Naive thymus-derived CD4-positive, alpha-beta T cell (primary cell): ENCODE measurements around the gene PTPRE. TPM values are rescaled to one million over a fixed set of nuclear protein-coding genes. Genes with fewer than 3 reads are reported as not detected.

Experiments
- ATAC-seq: fragments of 150-1000 bp; cut with Tn5 transposase; 2 replicates; pipeline ENCODE4 v1.10.0; 2021; ENCODE audit warnings: mild to moderate bottlenecking, moderate library complexity
- CTCF ChIA-PET: fragments of 350-600 bp; sonication (Branson Sonifier 250); formaldehyde crosslinking; loops from one replicate; lab custom pipeline; 2021; ENCODE audit warnings: antibody characterized with exemption; lab: Charles Lee
- POLR2A ChIA-PET: fragments of 350-600 bp; sonication (Branson Sonifier 250); formaldehyde crosslinking; loops from one replicate; lab custom pipeline; 2021; ENCODE audit warnings: antibody characterized with exemption, inconsistent platforms; lab: Charles Lee
- DNase-seq, 9 donors: peaks; one replicate each; pipeline versions ENCODE4 v3.0.0 to v3.0.0-alpha.2; 2020 to 2022; ENCODE audit warnings: mixed read lengths in 1 of 9
- H3K27ac ChIP-seq: one replicate; pipeline ENCODE4 v1.7.0; 2013; ENCODE audit warnings: mild to moderate bottlenecking, low read depth, low read length, moderate library complexity
- H3K27me3 ChIP-seq, 2 donors: one replicate each; pipeline ENCODE4 v1.7.0; 2013; ENCODE audit warnings: low read length in 2 of 2, mild to moderate bottlenecking in 2 of 2, moderate library complexity in 2 of 2; ENCODE audit not compliant: control insufficient read depth in 2 of 2, insufficient read depth in 2 of 2
- H3K36me3 ChIP-seq, 3 experiments: 1 replicate in 2 of 3; 2 replicates in 1 of 3; pipeline ENCODE4 v1.7.0; 2013; ENCODE audit warnings: low read length in 3 of 3, mild to moderate bottlenecking in 3 of 3, moderate library complexity in 1 of 3; ENCODE audit not compliant: insufficient read depth in 3 of 3, control insufficient read depth in 2 of 3
- H3K4me1 ChIP-seq, 2 donors: one replicate each; pipeline ENCODE4 v1.7.0; 2013; ENCODE audit warnings: low read length in 2 of 2, mild to moderate bottlenecking in 2 of 2, moderate library complexity in 1 of 2; ENCODE audit not compliant: control insufficient read depth in 2 of 2, insufficient read depth in 2 of 2
- H3K4me3 ChIP-seq: 2 replicates; pipeline ENCODE4 v1.7.0; 2013; ENCODE audit warnings: mild to moderate bottlenecking, low read length
- H3K9me3 ChIP-seq, 3 experiments: 1 replicate in 2 of 3; 2 replicates in 1 of 3; pipeline ENCODE4 v1.7.0; 2013; ENCODE audit warnings: low read length in 3 of 3; ENCODE audit not compliant: control insufficient read depth in 2 of 3
- H3K27ac Mint-ChIP-seq, 9 donors: one replicate each; pipeline ENCODE4 v1.8.0; 2020 to 2022; ENCODE audit warnings: mixed read lengths in 9 of 9, mild to moderate bottlenecking in 8 of 9, moderate library complexity in 5 of 9, inconsistent platforms in 2 of 9
- H3K27me3 Mint-ChIP-seq, 5 donors: one replicate each; pipeline ENCODE4 v1.8.0; 2021 to 2022; ENCODE audit warnings: mixed read lengths in 5 of 5, mild to moderate bottlenecking in 1 of 5
- H3K36me3 Mint-ChIP-seq, 5 donors: one replicate each; pipeline ENCODE4 v1.8.0; 2020 to 2022; ENCODE audit warnings: mixed read lengths in 5 of 5, mild to moderate bottlenecking in 3 of 5, inconsistent platforms in 1 of 5
- H3K4me1 Mint-ChIP-seq, 7 donors: one replicate each; pipeline ENCODE4 v1.8.0; 2020 to 2022; ENCODE audit warnings: mixed read lengths in 7 of 7, mild to moderate bottlenecking in 3 of 7, inconsistent platforms in 1 of 7
- H3K4me3 Mint-ChIP-seq, 10 donors: one replicate each; pipeline ENCODE4 v1.8.0; 2020 to 2022; ENCODE audit warnings: mild to moderate bottlenecking in 10 of 10, mixed read lengths in 10 of 10, moderate library complexity in 6 of 10, inconsistent platforms in 2 of 10
- H3K9me3 Mint-ChIP-seq, 11 donors: one replicate each; pipeline ENCODE4 v1.8.0; 2020 to 2022; ENCODE audit warnings: mixed read lengths in 11 of 11, mild to moderate bottlenecking in 4 of 11, inconsistent platforms in 1 of 11, moderate library complexity in 1 of 11
- intact Hi-C, 2 donors: fragments of 100-400 bp; cut with micrococcal nuclease; formaldehyde crosslinking; loops; one replicate each; pipeline ENCODE4 v1.15.1; 2023
- polyA plus RNA-seq, 2 donors: library from polyadenylated mRNA; unstranded; fragments of 300-500 nt; fragmentation: Illumina TruSeq; gene quantifications; one replicate each; pipeline ENCODE4 v1.2.3, GENCODE V29; 2021
- total RNA-seq, 6 experiments: library from RNA in 5 of 6; stranded (reverse) in 5 of 6; gene quantifications; 1 replicate in 5 of 6; 2 replicates in 1 of 6; pipeline ENCODE4 v1.2.3 and lab custom pipeline; 2021 to 2026

PTPRE gene
- total and polyA plus RNA-seq, 7 experiments from 2014 or later, result 6.6 to 237 (median 27.9) TPM

DNA sequence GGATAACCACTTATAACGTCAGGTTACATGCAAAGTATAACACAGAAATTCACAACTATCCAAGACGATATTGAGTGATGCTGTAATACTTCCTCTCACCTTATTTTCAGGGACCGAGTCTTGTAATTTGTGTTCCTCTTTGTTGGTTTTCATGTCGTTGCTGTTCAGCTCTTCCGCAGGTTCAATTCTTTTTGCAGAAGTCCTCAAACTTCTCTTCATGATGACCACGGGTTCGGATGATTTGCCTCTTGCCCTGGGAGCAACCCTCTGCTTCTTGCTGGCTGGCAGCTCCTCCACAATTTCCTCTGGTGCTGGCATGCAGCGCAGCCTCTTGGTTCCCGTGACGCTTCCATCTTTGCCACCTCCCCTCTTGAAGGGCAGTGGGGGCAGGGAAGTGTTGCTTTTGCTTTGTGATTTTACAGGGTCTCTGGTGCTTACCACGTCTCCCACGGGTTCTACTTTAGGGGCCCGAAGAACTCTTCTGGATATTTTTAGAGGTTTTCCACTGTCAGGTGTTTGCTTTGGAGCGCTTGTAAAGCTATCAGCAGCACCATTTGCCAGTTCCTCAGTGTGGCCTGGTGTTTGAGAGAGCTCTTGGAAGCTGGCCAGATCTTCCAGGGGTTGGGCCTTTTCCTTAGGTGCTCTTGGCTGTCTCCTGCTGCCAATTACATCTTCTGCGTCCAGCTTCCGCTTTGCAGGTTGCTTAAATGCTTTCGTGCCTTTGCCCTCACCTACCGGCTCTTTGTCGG is 195.8 kb downstream of the PTPRE start:
- H3K36me3 ChIP-seq, result no peaks in the 10 kb centered on the region
- Mint-ChIP-seq H3K4me3 (peak overlapping the region in 8 of 10 donors; percentile 16 to 68 (median 40)), H3K36me3 (peaks cover 0 to 26% (median 0%) of the 10 kb centered on the region in 5 donors), H3K9me3 (no peaks in the 10 kb centered on the region), H3K27me3 (no peaks in the 10 kb centered on the region), H3K27ac (peak overlapping the region in 8 of 9 donors; percentile 13 to 84 (median 69)), H3K4me1 (peaks cover 7 to 41% (median 20%) of the 10 kb centered on the region in 7 donors)
- CTCF ChIA-PET, result no interaction called here
- intact Hi-C loops, result loop anchor here in 1 of 2 donors (1.0 kb wide), 2 partner anchors 24 to 48 kb away; partner anchors contain the start of gene MKI67
- H3K9me3 ChIP-seq, result no peaks in the 10 kb centered on the region
- peak overlapping the region; percentile 16 for H3K4me3 ChIP-seq
- POLR2A ChIA-PET, result no interaction called here
- H3K27ac ChIP-seq, result no peak overlapping the region
- DNase-seq (no peak), ATAC-seq (no peak)
- no peaks in the 10 kb centered on the region for H3K27me3 ChIP-seq
- peaks cover 29 to 32% of the 10 kb centered on the region in 2 donors for H3K4me1 ChIP-seq

DNA sequence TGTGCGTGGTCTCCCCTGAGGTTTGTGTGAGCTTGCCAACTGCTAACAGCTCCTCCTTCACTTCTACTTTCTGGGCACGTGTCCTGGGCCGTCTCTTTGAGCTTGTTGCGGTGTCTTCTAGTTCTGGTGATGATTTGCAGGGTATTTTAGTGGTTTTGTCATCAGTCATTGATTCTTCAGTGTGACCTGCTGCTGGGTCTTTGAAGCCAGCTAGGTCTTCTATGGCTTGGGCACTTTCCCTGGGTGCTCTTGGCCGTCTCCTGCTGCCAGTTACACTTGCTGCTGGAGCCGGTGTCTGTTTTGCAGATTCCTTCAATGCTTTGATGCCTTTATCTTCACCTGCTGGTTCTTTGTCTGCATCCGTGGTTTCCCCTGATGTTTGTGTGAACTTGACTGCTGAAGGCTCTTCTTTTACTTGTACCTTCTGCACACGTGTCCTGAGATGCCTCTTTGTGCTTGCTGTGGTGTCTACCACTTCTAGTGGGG is 196.4 kb downstream of the PTPRE start:
- POLR2A ChIA-PET, result no interaction called here
- ATAC-seq (peak; percentile 87), DNase-seq (peak in 6 of 9 donors; percentile 27 to 69 (median 57))
- Mint-ChIP-seq H3K27ac (peak overlapping the region in 8 of 9 donors; percentile 46 to 84 (median 69)), H3K27me3 (no peaks in the 10 kb centered on the region), H3K36me3 (peaks cover 0 to 20% (median 0%) of the 10 kb centered on the region in 5 donors), H3K4me1 (peaks cover 7 to 37% (median 17%) of the 10 kb centered on the region in 7 donors), H3K4me3 (peak overlapping the region in 8 of 10 donors; percentile 16 to 68 (median 40)), H3K9me3 (no peaks in the 10 kb centered on the region)
- CTCF ChIA-PET, result no interaction called here
- intact Hi-C loops, result loop anchor here in 1 of 2 donors (1.0 kb wide), 2 partner anchors 23 to 47 kb away; partner anchors contain the start of gene MKI67
- Histone ChIP-seq H3K9me3 (no peaks in the 10 kb centered on the region), H3K36me3 (no peaks in the 10 kb centered on the region), H3K27ac (no peak overlapping the region), H3K4me3 (peak overlapping the region; percentile 29), H3K4me1 (peaks cover 29 to 32% of the 10 kb centered on the region in 2 donors), H3K27me3 (no peaks in the 10 kb centered on the region)

- H3K36me3 Mint-ChIP-seq, result peaks cover 0 to 17% (median 0%) of the 10 kb centered on the region in 5 donors
- peaks cover 29 to 32% of the 10 kb centered on the region in 2 donors for H3K4me1 ChIP-seq
Observed at GRCh38 chr10:128105383-128105782, 198.5 kb downstream of the PTPRE start.

GRCh38 chr10:128109707-128110106 is 202.8 kb downstream of the PTPRE start:
- Mint-ChIP-seq H3K36me3 (peaks cover 0 to 26% (median 0%) of the 10 kb centered on the region in 5 donors), H3K27me3 (no peaks in the 10 kb centered on the region), H3K4me1 (peaks cover 0 to 8% (median 5%) of the 10 kb centered on the region in 7 donors), H3K4me3 (no peak overlapping the region), H3K9me3 (no peaks in the 10 kb centered on the region), H3K27ac (peak overlapping the region in 1 of 9 donors; percentile 8)
- intact Hi-C loops, result no loop called here
- no peak for ATAC-seq
- no peaks in the 10 kb centered on the region for H3K9me3 ChIP-seq
- H3K4me3 ChIP-seq, result no peak overlapping the region
- POLR2A ChIA-PET, result no interaction called here
- no peak overlapping the region for H3K27ac ChIP-seq
- no peak for DNase-seq
- CTCF ChIA-PET, result no interaction called here
- no peaks in the 10 kb centered on the region for H3K36me3 ChIP-seq
- H3K27me3 ChIP-seq, result no peaks in the 10 kb centered on the region
- peaks cover under 1 to 3% of the 10 kb centered on the region in 2 donors for H3K4me1 ChIP-seq

More at GRCh38 chr10:128105383-128105782, 198.5 kb downstream of the PTPRE start:
- H3K4me3 Mint-ChIP-seq, result no peak overlapping the region
- no peak overlapping the region for H3K27ac Mint-ChIP-seq
- Histone ChIP-seq H3K27ac (no peak overlapping the region), H3K4me3 (no peak overlapping the region), H3K36me3 (no peaks in the 10 kb centered on the region), H3K9me3 (no peaks in the 10 kb centered on the region), H3K27me3 (no peaks in the 10 kb centered on the region)
- H3K9me3 Mint-ChIP-seq, result no peaks in the 10 kb centered on the region
- intact Hi-C loops, result no loop called here
- ATAC-seq (no peak), DNase-seq (no peak)
- peaks cover 7 to 37% (median 17%) of the 10 kb centered on the region in 7 donors for H3K4me1 Mint-ChIP-seq
- no peaks in the 10 kb centered on the region for H3K27me3 Mint-ChIP-seq
- ChIA-PET POLR2A (no interaction called here), CTCF (no interaction called here)

DNA sequence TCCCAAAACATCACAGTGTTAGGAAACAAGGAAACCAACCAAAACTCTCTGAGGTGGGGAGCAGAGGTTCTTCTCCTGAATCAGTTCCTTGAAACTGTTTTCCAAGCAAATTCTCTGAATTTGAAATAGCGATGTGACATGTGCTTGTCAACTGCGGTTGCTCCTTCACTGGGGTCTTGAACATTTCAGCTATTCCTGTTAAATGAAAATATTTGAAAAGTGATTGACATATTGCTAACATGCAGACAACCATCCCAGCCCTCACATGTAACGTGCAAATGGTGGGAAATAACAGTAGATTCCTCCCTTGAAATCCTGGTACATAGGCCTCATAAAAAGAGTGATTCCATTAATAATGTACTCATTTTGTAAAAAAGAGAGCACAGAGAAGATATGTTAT is 203.4 kb downstream of the PTPRE start:
- H3K9me3 ChIP-seq, result no peaks in the 10 kb centered on the region
- ChIA-PET POLR2A (no interaction called here), CTCF (no interaction called here)

DNA sequence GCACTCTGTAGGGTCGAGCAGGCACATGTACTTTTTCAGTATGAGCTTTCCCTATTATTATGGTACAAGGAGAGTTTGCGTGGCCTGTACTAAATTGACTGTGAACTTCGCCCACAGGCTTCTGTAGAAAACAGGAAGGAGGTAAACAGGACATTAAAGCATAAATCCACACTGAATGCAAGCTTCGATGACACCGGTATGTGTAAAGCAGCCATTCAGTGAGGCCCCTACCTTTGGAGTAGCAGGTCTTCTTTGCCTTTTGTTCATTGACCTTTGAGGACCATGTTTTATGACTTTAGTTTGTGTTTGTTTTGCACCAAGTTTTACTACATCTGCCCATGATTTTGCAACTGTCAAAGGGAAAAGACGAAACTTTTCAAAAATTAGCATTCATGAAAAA is 204.8 kb downstream of the PTPRE start:
- H3K36me3 Mint-ChIP-seq, result peaks cover 0 to 33% (median 0%) of the 10 kb centered on the region in 5 donors
- no peak for ATAC-seq
- no peak overlapping the region for H3K4me3 Mint-ChIP-seq
- CTCF ChIA-PET, result no interaction called here
- no peak overlapping the region for H3K27ac ChIP-seq
- no peaks in the 10 kb centered on the region for H3K9me3 ChIP-seq
- H3K4me1 ChIP-seq, result no peaks in the 10 kb centered on the region
- no peaks in the 10 kb centered on the region for H3K9me3 Mint-ChIP-seq
- H3K27ac Mint-ChIP-seq, result no peak overlapping the region
- POLR2A ChIA-PET, result no interaction called here
- no peak for DNase-seq
- H3K27me3 ChIP-seq, result no peaks in the 10 kb centered on the region
- no peak overlapping the region for H3K4me3 ChIP-seq
- peaks cover 0 to 20% (median 0%) of the 10 kb centered on the region in 7 donors for H3K4me1 Mint-ChIP-seq
- H3K36me3 ChIP-seq, result no peaks in the 10 kb centered on the region
- H3K27me3 Mint-ChIP-seq, result no peaks in the 10 kb centered on the region
- intact Hi-C loops, result no loop called here

More for the DNA sequence above, 203.4 kb downstream of the PTPRE start:
- ATAC-seq (no peak), DNase-seq (no peak)
- intact Hi-C loops, result no loop called here
- no peaks in the 10 kb centered on the region for H3K27me3 Mint-ChIP-seq
- H3K4me3 Mint-ChIP-seq, result no peak overlapping the region
- H3K36me3 ChIP-seq, result no peaks in the 10 kb centered on the region
- peaks cover 0 to 28% (median 0%) of the 10 kb centered on the region in 5 donors for H3K36me3 Mint-ChIP-seq
- no peak overlapping the region for H3K4me3 ChIP-seq
- H3K27me3 ChIP-seq, result no peaks in the 10 kb centered on the region
- H3K27ac Mint-ChIP-seq, result no peak overlapping the region
- peaks cover 0 to 9% (median 0%) of the 10 kb centered on the region in 7 donors for H3K4me1 Mint-ChIP-seq
- no peaks in the 10 kb centered on the region for H3K4me1 ChIP-seq
- H3K27ac ChIP-seq, result no peak overlapping the region
- H3K9me3 Mint-ChIP-seq, result no peaks in the 10 kb centered on the region
